HUES64 (cell line): ENCODE results near the gene LGALS7.
"Not testable (repeated sequence)": the region's sequence is repeated elsewhere in the genome, so short reads cannot be mapped to it uniquely, and the experiment has no call there.

Source experiments
- H3K27ac ChIP-seq: 2 replicates; pipeline ENCODE4 v1.7.0; 2013; ENCODE audit warnings: low read depth, low read length, inconsistent platforms
- H3K27me3 ChIP-seq: 2 replicates; pipeline ENCODE4 v1.6.1; 2013; ENCODE audit warnings: mild to moderate bottlenecking, low read length; ENCODE audit not compliant: insufficient read depth
- H3K36me3 ChIP-seq: 2 replicates; pipeline ENCODE4 v1.6.1; 2013; ENCODE audit warnings: mild to moderate bottlenecking, low read length; ENCODE audit not compliant: insufficient read depth
- H3K4me1 ChIP-seq: 2 replicates; pipeline ENCODE4 v1.6.1; 2013; ENCODE audit warnings: mild to moderate bottlenecking, low read length, moderate library complexity; ENCODE audit not compliant: insufficient read depth
- H3K4me3 ChIP-seq: 2 replicates; pipeline ENCODE4 v1.5.1; 2013; ENCODE audit warnings: mild to moderate bottlenecking, low read length, moderate library complexity
- H3K9ac ChIP-seq: 2 replicates; pipeline ENCODE4 v1.6.1; 2013; ENCODE audit warnings: mild to moderate bottlenecking, low read depth, low read length
- H3K9me3 ChIP-seq: 2 replicates; pipeline ENCODE4 v1.6.1; 2013; ENCODE audit warnings: low read depth, low read length; ENCODE audit not compliant: insufficient read depth
- WGBS: fragments of 150-250, 120-280 bp; methylation state at CpG from one replicate; pipeline ENCODE4 v1.1.7; 2013; ENCODE audit warnings: missing lambda C conversion rate; 5-methylcytosine and 5-hydroxymethylcytosine counted together

The LGALS7 gene

DNA sequence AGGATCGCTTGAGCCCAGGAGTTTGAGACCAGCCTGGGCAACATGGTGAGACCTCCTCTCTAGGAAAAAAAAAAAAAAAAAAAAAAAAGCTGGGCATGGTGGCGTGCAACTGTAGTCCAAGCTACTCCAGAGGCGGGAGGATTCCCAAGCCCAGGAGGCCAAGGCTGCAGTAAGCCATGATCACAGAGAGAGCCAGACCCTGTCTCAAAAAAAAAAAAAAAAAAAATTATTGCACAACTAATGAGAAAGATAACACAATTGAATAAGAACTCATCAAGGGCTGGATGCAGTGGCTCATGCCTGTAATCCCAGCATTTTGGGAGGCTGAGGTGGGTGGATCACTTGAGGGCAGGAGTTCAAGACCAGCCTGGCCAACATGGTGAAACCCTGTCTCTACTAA is 12.7 kb upstream of the LGALS7 start:
- WGBS: 83% methylated on average over 3 of the region's 3 CpGs
- not testable (repeated sequence) for H3K27ac ChIP-seq, H3K36me3 ChIP-seq, H3K9ac ChIP-seq, H3K4me3 ChIP-seq, H3K9me3 ChIP-seq, H3K4me1 ChIP-seq, H3K27me3 ChIP-seq

DNA sequence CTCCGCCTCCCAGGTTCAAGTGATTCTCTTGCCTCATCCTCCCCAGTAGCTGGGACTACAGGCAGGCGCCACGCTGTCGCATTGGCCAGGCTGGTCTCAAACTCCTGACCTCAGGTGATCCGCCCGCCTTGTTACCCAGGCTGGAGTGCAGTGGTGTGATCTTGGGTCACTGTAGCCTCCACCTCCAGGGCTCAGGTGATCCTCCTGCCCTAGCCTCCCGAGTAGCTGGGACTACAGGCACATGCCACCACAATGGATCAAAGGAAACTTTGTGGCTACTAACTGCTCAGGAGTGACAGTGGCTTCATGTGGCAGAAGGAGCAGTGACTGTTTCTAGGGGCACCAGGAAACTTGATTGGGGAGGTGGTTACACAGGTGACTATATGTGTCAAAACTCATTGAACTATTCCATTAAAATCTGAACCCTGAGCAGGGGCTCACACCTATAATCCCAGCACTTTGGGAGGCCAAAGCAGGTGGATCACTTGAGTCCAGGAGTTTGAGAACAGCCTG is 11.9 kb upstream of the LGALS7 start:
- WGBS: 95% methylated on average over 7 of the region's 7 CpGs
- no peaks in the 10 kb centered on the region for H3K9me3 ChIP-seq
- H3K27ac ChIP-seq: no peak overlapping the region
- no peaks in the 10 kb centered on the region for H3K27me3 ChIP-seq
- H3K9ac ChIP-seq: no peak overlapping the region
- no peaks in the 10 kb centered on the region for H3K36me3 ChIP-seq
- no peaks in the 10 kb centered on the region for H3K4me1 ChIP-seq
- H3K4me3 ChIP-seq: no peak overlapping the region

DNA sequence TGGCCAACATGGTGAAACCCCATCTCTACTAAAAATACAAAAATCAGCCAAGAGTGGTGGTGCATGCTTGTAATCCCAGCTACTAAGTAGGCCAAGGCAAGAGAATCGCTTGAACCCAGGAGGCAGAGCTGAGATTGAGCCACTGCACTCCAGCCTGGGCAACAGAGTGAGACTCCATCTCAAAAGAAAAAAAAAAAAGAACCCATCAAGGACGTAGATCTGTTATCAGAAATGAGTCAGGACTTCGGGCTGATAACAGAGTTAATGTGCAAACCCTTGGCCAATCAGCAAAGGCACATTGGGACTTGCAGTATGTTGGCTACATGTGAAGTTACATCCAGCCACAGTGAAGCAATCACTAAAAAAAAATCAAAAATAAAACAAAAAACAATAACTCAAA is 10.9 kb upstream of the LGALS7 start:
- Histone ChIP-seq H3K36me3 (no peaks in the 10 kb centered on the region), H3K4me1 (no peaks in the 10 kb centered on the region), H3K9me3 (no peaks in the 10 kb centered on the region), H3K27me3 (no peaks in the 10 kb centered on the region), H3K4me3 (no peak overlapping the region), H3K27ac (no peak overlapping the region), H3K9ac (no peak overlapping the region)
- WGBS: 91% methylated on average over 3 of the region's 3 CpGs

DNA sequence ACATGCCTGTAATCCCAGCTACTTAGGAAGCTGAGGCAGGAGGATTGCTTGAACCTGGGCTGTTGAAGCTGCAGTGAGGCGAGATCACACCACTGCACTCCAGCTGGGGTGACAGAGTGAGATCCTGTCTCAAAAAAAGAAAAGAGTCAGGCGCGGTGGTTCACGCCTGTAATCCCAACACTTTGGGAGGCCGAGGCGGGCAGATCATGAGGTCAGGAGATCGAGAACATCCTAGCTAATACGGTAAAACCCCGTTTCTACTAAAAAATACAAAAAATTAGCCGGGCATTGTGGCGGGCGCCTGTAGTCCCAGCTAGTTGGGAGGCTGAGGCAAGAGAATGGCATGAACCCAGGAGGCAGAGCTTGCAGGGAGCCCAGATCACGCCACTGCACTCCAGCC is 8.9 kb upstream of the LGALS7 start:
- H3K9ac ChIP-seq, H3K36me3 ChIP-seq, H3K4me3 ChIP-seq, H3K4me1 ChIP-seq, H3K27ac ChIP-seq, H3K27me3 ChIP-seq, H3K9me3 ChIP-seq: not testable (repeated sequence)
- WGBS: 93% methylated on average over 12 of the region's 13 CpGs

DNA sequence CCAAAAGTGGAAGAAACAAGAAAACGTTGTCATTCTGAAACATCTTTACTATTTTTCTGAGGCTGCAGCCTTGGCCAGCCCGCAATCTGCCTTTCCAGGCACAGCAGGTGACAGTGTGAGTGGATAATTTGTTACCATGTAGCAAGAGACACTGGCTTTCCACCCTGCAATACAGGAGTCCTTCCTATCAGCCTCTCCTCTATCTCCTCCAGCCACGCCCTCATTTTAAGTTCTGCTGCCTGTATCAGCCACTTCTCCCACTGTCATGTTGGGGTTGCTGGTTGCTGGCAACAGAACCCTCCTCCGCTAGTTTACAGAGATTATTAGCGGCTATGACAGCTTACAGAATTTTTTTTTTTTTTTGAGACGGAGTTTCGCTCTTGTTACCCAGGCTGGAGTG is 7.7 kb upstream of the LGALS7 start:
- Histone ChIP-seq H3K9ac (no peak overlapping the region), H3K4me1 (no peaks in the 10 kb centered on the region), H3K27me3 (no peaks in the 10 kb centered on the region), H3K9me3 (no peaks in the 10 kb centered on the region), H3K4me3 (no peak overlapping the region), H3K27ac (no peak overlapping the region), H3K36me3 (no peaks in the 10 kb centered on the region)
- WGBS: 86% methylated on average over 7 of the region's 7 CpGs

DNA sequence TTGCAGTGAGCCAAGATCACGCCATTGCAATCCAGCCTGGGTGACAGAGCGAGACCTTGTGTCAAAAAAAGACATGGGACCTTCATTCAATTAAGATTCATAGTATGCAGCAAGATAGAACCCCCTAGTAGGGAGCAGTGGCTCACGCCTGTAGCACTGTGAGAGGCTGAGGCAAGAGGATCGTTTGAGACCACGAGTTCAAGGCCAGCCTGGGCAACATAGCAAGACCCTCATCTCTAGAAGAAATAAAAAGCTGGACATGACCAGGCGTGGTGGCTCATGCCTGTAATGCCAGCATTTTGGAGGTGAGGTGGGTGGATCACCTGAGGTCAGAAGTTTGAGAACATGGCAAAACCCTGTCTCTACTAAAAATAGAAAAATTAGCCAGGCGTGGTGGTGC is 7.1 kb upstream of the LGALS7 start:
- no peak overlapping the region for H3K9ac ChIP-seq
- H3K4me3 ChIP-seq: no peak overlapping the region
- H3K27ac ChIP-seq: no peak overlapping the region
- no peaks in the 10 kb centered on the region for H3K4me1 ChIP-seq
- H3K36me3 ChIP-seq: no peaks in the 10 kb centered on the region
- 93% methylated on average over 7 of the region's 7 CpGs for WGBS
- H3K27me3 ChIP-seq: no peaks in the 10 kb centered on the region
- no peaks in the 10 kb centered on the region for H3K9me3 ChIP-seq

DNA sequence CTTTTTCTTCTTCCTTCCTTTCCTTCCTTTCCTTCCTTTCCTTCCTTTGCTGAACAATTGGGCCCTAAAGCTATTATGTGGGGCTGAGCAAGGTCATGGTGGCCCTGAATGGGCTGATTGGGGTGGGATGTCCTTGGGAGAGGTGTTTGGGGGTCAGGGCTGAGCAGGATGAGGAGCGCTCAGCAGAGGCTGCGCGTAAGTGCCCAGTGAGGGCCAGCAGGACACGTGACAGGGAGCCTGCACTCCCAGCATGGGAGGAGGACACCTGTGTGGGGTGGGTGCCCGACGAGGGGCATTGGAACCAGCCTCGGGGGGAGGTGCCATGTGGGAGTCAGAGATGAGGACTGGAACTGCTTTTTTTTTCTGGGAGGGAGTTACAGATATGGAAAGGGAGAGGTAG is 5.4 kb upstream of the LGALS7 start:
- Histone ChIP-seq H3K9me3 (no peaks in the 10 kb centered on the region), H3K4me1 (no peaks in the 10 kb centered on the region), H3K4me3 (no peak overlapping the region), H3K9ac (no peak overlapping the region), H3K27ac (no peak overlapping the region), H3K36me3 (no peaks in the 10 kb centered on the region), H3K27me3 (no peaks in the 10 kb centered on the region)
- 83% methylated on average over 7 of the region's 7 CpGs for WGBS

DNA sequence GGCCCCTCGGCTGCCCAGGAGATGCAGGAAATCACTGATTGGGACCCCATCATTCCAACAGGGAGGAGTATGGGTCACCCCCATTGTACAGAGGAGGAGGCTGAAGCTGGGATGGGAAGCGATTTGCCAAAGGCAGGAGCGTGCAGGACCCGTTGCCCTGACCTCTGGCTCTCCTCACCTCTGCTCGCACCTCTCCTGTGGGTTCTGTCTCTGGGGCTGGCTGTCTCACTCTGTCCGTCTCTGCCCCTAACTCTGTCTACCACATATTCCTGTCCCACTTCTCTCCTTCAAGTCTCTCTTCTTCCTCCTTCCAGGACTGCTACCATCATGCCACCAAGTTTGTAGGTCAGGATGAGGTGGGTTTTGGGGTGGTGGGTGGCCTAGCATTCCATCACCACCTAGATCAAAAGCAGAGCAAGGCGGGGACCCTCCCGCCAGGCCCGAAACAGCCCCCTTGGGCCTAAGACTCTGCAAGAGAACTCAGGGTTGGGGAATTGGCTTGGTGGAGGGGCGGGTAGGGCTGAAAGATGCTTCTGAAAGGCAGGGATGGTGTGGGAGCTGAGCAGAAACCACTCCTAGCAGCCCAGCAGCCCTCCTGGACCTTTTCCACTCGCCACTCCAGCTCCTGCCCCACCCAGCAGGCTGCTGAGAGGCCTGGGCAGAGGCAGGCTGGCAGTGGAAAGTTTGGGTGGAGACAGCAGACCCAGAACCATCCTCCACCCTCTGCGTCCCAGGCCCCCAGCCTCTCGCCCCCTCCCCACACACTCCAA is 1.0 kb upstream of the LGALS7 start:
- WGBS: 79% methylated on average over 13 of the region's 13 CpGs
- H3K27ac ChIP-seq: no peak overlapping the region
- H3K36me3 ChIP-seq: no peaks in the 10 kb centered on the region
- H3K9me3 ChIP-seq: no peaks in the 10 kb centered on the region
- H3K27me3 ChIP-seq: no peaks in the 10 kb centered on the region; the same call in 1 of the 2 replicates
- H3K4me1 ChIP-seq: no peaks in the 10 kb centered on the region
- H3K4me3 ChIP-seq: no peak overlapping the region
- H3K9ac ChIP-seq: no peak overlapping the region

DNA sequence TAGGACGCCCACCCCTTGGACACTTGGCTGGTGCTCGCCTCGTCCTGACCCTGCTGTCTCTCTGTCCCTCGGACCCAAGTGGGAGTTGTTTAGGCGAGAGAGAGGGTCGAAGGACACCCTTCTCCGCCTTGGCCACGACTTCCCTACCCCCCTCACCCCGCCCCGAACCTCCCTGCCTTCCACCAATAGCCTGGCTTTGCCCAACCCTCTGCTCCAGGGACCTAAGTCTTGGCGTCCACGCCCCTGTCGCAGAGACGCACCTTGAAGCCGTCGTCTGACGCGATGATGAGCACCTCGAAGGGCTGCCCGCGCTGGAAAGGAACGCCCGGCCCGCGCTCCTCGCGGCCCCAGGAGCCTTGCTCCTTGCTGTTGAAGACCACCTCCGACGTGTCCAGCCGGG is 1.7 kb downstream of the LGALS7 start:
- not testable (repeated sequence) for H3K4me1 ChIP-seq, H3K27me3 ChIP-seq, H3K36me3 ChIP-seq, H3K9me3 ChIP-seq, H3K27ac ChIP-seq, H3K9ac ChIP-seq, H3K4me3 ChIP-seq
- no CpG with 5 or more reads among the region's 30 CpGs for whole genome bisulfite sequencing

DNA sequence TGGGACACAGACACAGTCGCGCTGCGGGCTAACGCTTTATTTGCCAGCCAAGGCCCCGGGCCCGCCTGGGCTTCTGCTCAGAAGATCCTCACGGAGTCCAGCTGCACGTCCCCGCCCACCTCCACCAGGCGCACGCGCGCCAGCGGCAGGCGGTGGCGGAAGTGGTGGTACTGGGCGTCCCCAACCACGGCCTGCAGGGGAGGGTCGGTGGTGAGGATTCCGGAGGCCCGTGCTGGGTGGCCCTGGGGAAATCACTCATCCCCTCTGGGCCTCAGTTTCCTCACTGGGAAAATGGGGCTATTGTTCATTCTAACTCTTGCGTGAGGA is 2.4 kb downstream of the LGALS7 start:
- not testable (repeated sequence) for H3K27ac ChIP-seq, H3K4me1 ChIP-seq, H3K9ac ChIP-seq, H3K27me3 ChIP-seq, H3K36me3 ChIP-seq, H3K9me3 ChIP-seq, H3K4me3 ChIP-seq
- WGBS: 100% methylated on average over 1 of the region's 22 CpGs

DNA sequence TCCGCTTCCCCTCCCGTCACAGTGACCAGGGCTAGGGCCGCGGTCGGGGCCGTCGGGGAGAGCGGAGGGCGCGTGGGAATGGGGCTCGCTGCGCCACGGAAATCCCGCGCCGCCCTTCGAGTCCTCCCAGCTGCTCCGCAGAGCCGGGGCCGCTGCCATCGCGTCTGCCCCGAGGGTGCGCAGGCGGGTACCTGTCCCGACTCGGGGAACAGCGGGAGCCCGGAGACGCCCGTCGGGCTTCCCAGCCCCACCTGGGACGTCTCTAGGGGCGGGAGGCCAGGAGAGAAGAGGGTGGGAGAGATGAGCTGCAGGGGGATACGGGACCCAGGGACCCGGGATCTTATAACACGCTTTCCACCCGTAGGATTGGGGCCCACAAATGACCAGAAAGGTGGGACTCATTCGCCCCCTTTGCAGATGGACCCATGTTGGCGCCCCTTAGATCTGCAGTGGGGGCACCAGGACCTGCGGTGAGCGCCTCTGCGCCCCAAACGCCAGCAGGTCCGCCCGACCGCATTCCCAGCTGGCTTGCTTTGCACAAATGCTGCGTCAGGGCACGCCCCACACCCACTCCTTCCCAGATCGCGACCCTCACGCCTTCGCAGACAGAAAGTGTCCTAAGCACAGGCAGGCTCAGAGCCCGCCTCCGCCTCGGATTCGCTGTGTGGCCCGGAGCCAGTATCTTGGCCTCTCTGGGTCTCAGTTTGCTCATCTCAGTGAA is 2.9 kb downstream of the LGALS7 start:
- H3K27me3 ChIP-seq, H3K4me3 ChIP-seq, H3K36me3 ChIP-seq, H3K9ac ChIP-seq, H3K4me1 ChIP-seq, H3K9me3 ChIP-seq, H3K27ac ChIP-seq: not testable (repeated sequence)
- 92% methylated on average over 20 of the region's 58 CpGs for WGBS
